ENCODE data around the gene KHK. TPM values are rescaled to one million over a fixed set of nuclear protein-coding genes. Genes with fewer than 3 reads are reported as not detected.

The KHK gene
- total RNA-seq, 1 donor from 2014 or later = 2.9 TPM

GRCh38 chr2:27054721-27055120 is 31.9 kb upstream of the KHK start:
- Histone ChIP-seq H3K9me3 (replicated peaks) (no peaks in the 10 kb centered on the region), H3K4me3 (no peak overlapping the region), H3K27me3 (ENCODE audit: low read depth) (no peaks in the 10 kb centered on the region), H3K27ac (replicated peaks) (no peak overlapping the region), H3K4me1 (peaks cover 30% of the 10 kb centered on the region), H3K36me3 (peaks cover 57% of the 10 kb centered on the region)
- intact Hi-C loops (cut with micrococcal nuclease) = no loop called here
- DNase-seq = no peak
- TF ChIP-seq CTCF (IDR thresholded peaks at IDR 0.05; ENCODE audit: borderline replicate concordance) = no peak

GRCh38 chr2:27057184-27057583 is 29.4 kb upstream of the KHK start:
- no peaks in the 10 kb centered on the region for H3K27me3 ChIP-seq (ENCODE audit: low read depth)
- H3K36me3 ChIP-seq = peaks cover 65% of the 10 kb centered on the region
- H3K9me3 ChIP-seq (replicated peaks) = no peaks in the 10 kb centered on the region
- no peak overlapping the region for H3K27ac ChIP-seq (replicated peaks)
- no peak overlapping the region for H3K4me3 ChIP-seq
- intact Hi-C loops (cut with micrococcal nuclease) = no loop called here
- TF ChIP-seq CTCF (IDR thresholded peaks at IDR 0.05; ENCODE audit: borderline replicate concordance) = no peak
- no peak for DNase-seq
- H3K4me1 ChIP-seq = peaks cover 11% of the 10 kb centered on the region

GRCh38 chr2:27058210-27058609 is 28.4 kb upstream of the KHK start:
- intact Hi-C loops (cut with micrococcal nuclease) = no loop called here
- Histone ChIP-seq H3K9me3 (replicated peaks) (no peaks in the 10 kb centered on the region), H3K27ac (replicated peaks) (no peak overlapping the region), H3K4me3 (no peak overlapping the region), H3K4me1 (peaks cover 12% of the 10 kb centered on the region), H3K36me3 (peaks cover 65% of the 10 kb centered on the region), H3K27me3 (ENCODE audit: low read depth) (no peaks in the 10 kb centered on the region)
- no peak for DNase-seq
- TF ChIP-seq CTCF (IDR thresholded peaks at IDR 0.05; ENCODE audit: borderline replicate concordance) = no peak

GRCh38 chr2:27059141-27059820 is 27.3 kb upstream of the KHK start:
- peaks cover 21% of the 10 kb centered on the region for H3K4me1 ChIP-seq
- DNase-seq = no peak
- H3K4me3 ChIP-seq = no peak overlapping the region
- intact Hi-C loops (cut with micrococcal nuclease) = no loop called here
- H3K36me3 ChIP-seq = peaks cover 58% of the 10 kb centered on the region
- no peaks in the 10 kb centered on the region for H3K27me3 ChIP-seq (ENCODE audit: low read depth)
- TF ChIP-seq CTCF (IDR thresholded peaks at IDR 0.05; ENCODE audit: borderline replicate concordance) = no peak
- H3K9me3 ChIP-seq (replicated peaks) = no peaks in the 10 kb centered on the region
- H3K27ac ChIP-seq (replicated peaks) = peak overlapping the region; percentile 12

- Histone ChIP-seq H3K4me3 (no peak overlapping the region), H3K9me3 (replicated peaks) (no peaks in the 10 kb centered on the region), H3K27ac (replicated peaks) (no peak overlapping the region), H3K27me3 (ENCODE audit: low read depth) (no peaks in the 10 kb centered on the region), H3K4me1 (peaks cover 21% of the 10 kb centered on the region), H3K36me3 (peaks cover 48% of the 10 kb centered on the region)
- DNase-seq = no peak
- intact Hi-C loops (cut with micrococcal nuclease) = no loop called here
- no peak for TF ChIP-seq CTCF (IDR thresholded peaks at IDR 0.05; ENCODE audit: borderline replicate concordance)
These were observed 26.2 kb upstream of the KHK start for GRCh38 chr2:27060323-27060722.

Measured in left ventricle myocardium inferior (tissue), 1 donor.